Measurements from ENCODE around the gene SEMA3D. TPM values are rescaled to one million over a fixed set of nuclear protein-coding genes. Genes with fewer than 3 reads are reported as not detected.
A peak's percentile ranks its signal among the peaks of the same experiment; 100 is the strongest.

The SEMA3D gene
- total and polyA plus RNA-seq, 2 donors (not counting 3 experiments of a cell fraction or from before 2014, with no cell fraction given) = 9.9 to 10.3 TPM

- intact Hi-C loops (cut with micrococcal nuclease) (loop anchor here (10.0 kb wide), 1 partner anchor 468 kb away; no protein-coding TSS in a partner anchor), dilution Hi-C loops (cut with MboI; ENCODE audit: extremely low pct_ligation_motif_present, low sequenced_read_pairs) (no loop called here)
- ChIA-PET CTCF (interaction anchor here (1.2 to 2.0 kb wide), 6 partner anchors 9 to 87 kb away, joined by 3 to 14 read pairs (median 5); partner anchors contain the start of gene SEMA3D), POLR2A (interaction anchor here (1.0 kb wide), 1 partner anchor 82 kb away, joined by 3 read pairs; no protein-coding TSS in a partner anchor)
- Histone ChIP-seq H3K9me3 (replicated peaks; ENCODE audit: control insufficient read depth, insufficient read depth, low read length) (no peaks in the 10 kb centered on the region), H3K27ac (ENCODE audit: insufficient read depth, low read depth, low read length) (peak overlapping the region; percentile 69), H4K20me1 (replicated peaks; ENCODE audit: control insufficient read depth, extremely low read depth, insufficient read depth, low read length) (no peaks in the 10 kb centered on the region), H3K4me2 (ENCODE audit: insufficient read depth, low read length) (peak overlapping the region; percentile 92), H3K9ac (replicated peaks; ENCODE audit: extremely low read depth, insufficient read depth, low read length) (no peak overlapping the region), H2AFZ (ENCODE audit: low read depth, low read length) (no peak overlapping the region), H3K9me1 (replicated peaks; ENCODE audit: control insufficient read depth, extremely low read depth, insufficient read depth, low read length) (no peaks in the 10 kb centered on the region), H3K4me3 (replicated peaks in 1 of 3; ENCODE audit: insufficient read depth in 1 of 3, low read depth in 1 of 3, low read length in 3 of 3) (no peak overlapping the region), H3K36me3 (ENCODE audit: control insufficient read depth in 2 of 2, extremely low read depth in 1 of 2, insufficient read depth in 2 of 2, low read length in 2 of 2) (no peaks in the 10 kb centered on the region), H3K27me3 (ENCODE audit: control insufficient read depth in 2 of 2, insufficient read depth in 2 of 2, low read length in 2 of 2) (no peaks in the 10 kb centered on the region), H3K79me2 (ENCODE audit: control insufficient read depth, insufficient read depth, low read length) (no peaks in the 10 kb centered on the region), H3K4me1 (ENCODE audit: control insufficient read depth, extremely low read depth, insufficient read depth, low read length) (peaks cover 52% of the 10 kb centered on the region)
- TF ChIP-seq CTCF (IDR thresholded peaks at IDR 0.05; ENCODE audit: extremely low read depth in 1 of 2, insufficient read depth in 1 of 2, low read depth in 1 of 2, low read length in 2 of 2) = no peak
- TF ChIP-seq GATA2 (IDR thresholded peaks at IDR 0.05; ENCODE audit: insufficient read depth, insufficient read length, low read depth, low read length) = peak; percentile 42
- TF ChIP-seq FOS (IDR thresholded peaks at IDR 0.05; ENCODE audit: borderline replicate concordance, insufficient read depth, low read length) = peak; percentile 7
- no TSS peak for BruUV-seq (replicated peaks)
- DNase-seq (ENCODE audit: low read depth, low spot score) (peak; percentile 63), FAIRE-seq (peak; percentile 67)
These were observed 84.0 kb downstream of the SEMA3D start for GRCh38 chr7:85102813-85103350.

- intact Hi-C loops (cut with micrococcal nuclease) = loop anchor here (1.0 to 10.0 kb wide), 2 partner anchors 35 to 467 kb away; no protein-coding TSS in a partner anchor
- Histone ChIP-seq H3K79me2 (ENCODE audit: control insufficient read depth, insufficient read depth, low read length) (no peaks in the 10 kb centered on the region), H3K4me1 (ENCODE audit: control insufficient read depth, extremely low read depth, insufficient read depth, low read length) (peaks cover 52% of the 10 kb centered on the region), H3K9ac (replicated peaks; ENCODE audit: extremely low read depth, insufficient read depth, low read length) (no peak overlapping the region), H4K20me1 (replicated peaks; ENCODE audit: control insufficient read depth, extremely low read depth, insufficient read depth, low read length) (no peaks in the 10 kb centered on the region), H2AFZ (ENCODE audit: low read depth, low read length) (no peak overlapping the region), H3K9me1 (replicated peaks; ENCODE audit: control insufficient read depth, extremely low read depth, insufficient read depth, low read length) (no peaks in the 10 kb centered on the region), H3K9me3 (replicated peaks; ENCODE audit: control insufficient read depth, insufficient read depth, low read length) (no peaks in the 10 kb centered on the region), H3K4me3 (replicated peaks in 1 of 3; ENCODE audit: insufficient read depth in 1 of 3, low read depth in 1 of 3, low read length in 3 of 3) (no peak overlapping the region), H3K27me3 (ENCODE audit: control insufficient read depth in 2 of 2, insufficient read depth in 2 of 2, low read length in 2 of 2) (no peaks in the 10 kb centered on the region), H3K4me2 (ENCODE audit: insufficient read depth, low read length) (peak overlapping the region; percentile 39), H3K27ac (ENCODE audit: insufficient read depth, low read depth, low read length) (peak overlapping the region; percentile 14), H3K36me3 (ENCODE audit: control insufficient read depth in 2 of 2, extremely low read depth in 1 of 2, insufficient read depth in 2 of 2, low read length in 2 of 2) (no peaks in the 10 kb centered on the region)
- FAIRE-seq = peak; percentile 86
- dilution Hi-C loops (cut with MboI; ENCODE audit: extremely low pct_ligation_motif_present, low sequenced_read_pairs) = no loop called here
- TF ChIP-seq FOS (IDR thresholded peaks at IDR 0.05; ENCODE audit: borderline replicate concordance, insufficient read depth, low read length) = peak; percentile 90
- TF ChIP-seq POLR2A (IDR thresholded peaks at IDR 0.05; ENCODE audit: low read depth, low read length) = no peak
- TF ChIP-seq JUN (IDR thresholded peaks at IDR 0.05; ENCODE audit: borderline replicate concordance, insufficient read depth, insufficient read length, low read depth) = peak; percentile 60
- TF ChIP-seq EZH2 (IDR thresholded peaks at IDR 0.05; ENCODE audit: borderline replicate concordance, low read depth, low read length, severe bottlenecking) = no peak
- TF ChIP-seq GATA2 (IDR thresholded peaks at IDR 0.05; ENCODE audit: insufficient read depth, insufficient read length, low read depth, low read length) = peak; percentile 73
- TF ChIP-seq CTCF (IDR thresholded peaks at IDR 0.05; ENCODE audit: extremely low read depth in 1 of 2, insufficient read depth in 1 of 2, low read depth in 1 of 2, low read length in 2 of 2) = no peak
- TF ChIP-seq MAX (IDR thresholded peaks at IDR 0.05; ENCODE audit: insufficient read depth, insufficient read length) = no peak
- TF ChIP-seq POLR2AphosphoS5 (IDR thresholded peaks at IDR 0.05; ENCODE audit: insufficient read depth, low read depth, low read length) = peak; percentile 53
- no peak for TF ChIP-seq MYC (IDR thresholded peaks at IDR 0.05; ENCODE audit: low read depth, low read length)
- POLR2A ChIA-PET = no interaction called here
- DNase-seq (ENCODE audit: low read depth, low spot score) = peak; percentile 70
- CTCF ChIA-PET = no interaction called here
- no TSS peak for BruUV-seq (replicated peaks)
These were observed 85.5 kb downstream of the SEMA3D start for GRCh38 chr7:85101347-85101746.

All from endothelial cell of umbilical vein (primary cell).